ENCODE data around the gene CROCC.
"Not testable (repeated sequence)": the region's sequence is repeated elsewhere in the genome, so short reads cannot be mapped to it uniquely, and the experiment has no call there.

CROCC gene

DNA sequence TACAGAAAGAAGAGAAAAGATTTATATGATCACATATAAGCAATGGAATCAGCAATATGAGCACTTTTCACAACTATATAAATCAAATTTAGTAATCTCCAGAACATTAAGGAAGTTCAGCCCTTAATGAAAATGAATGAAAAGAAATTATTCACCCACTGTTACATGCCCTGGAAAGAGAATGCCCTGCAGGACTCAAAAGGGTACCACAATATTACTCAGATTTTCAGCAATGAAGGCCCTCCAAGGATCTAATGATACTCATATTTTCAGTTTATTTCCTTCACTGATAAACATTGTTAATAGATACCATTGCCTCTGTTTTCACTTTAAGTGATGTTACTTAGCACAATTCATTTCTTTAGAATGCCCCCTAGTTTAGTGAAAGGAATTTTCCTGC is 23.4 kb upstream of the CROCC start:
- not testable (repeated sequence) for H3K4me3 ChIP-seq (ENCODE audit: low read length in 2 of 2); H3K27me3 ChIP-seq (ENCODE audit: control insufficient read depth in 1 of 2, insufficient read depth in 2 of 2, low read length in 2 of 2); H3K36me3 ChIP-seq (ENCODE audit: control insufficient read depth in 2 of 2, insufficient read depth in 2 of 2, low read length in 2 of 2); H3K27ac ChIP-seq (ENCODE audit: low read length); H3K4me1 ChIP-seq (ENCODE audit: control insufficient read depth, insufficient read depth, low read length); H3K9me3 ChIP-seq (ENCODE audit: control insufficient read depth in 2 of 2, low read length in 2 of 2); H3K9ac ChIP-seq (ENCODE audit: low read length in 2 of 2)

DNA sequence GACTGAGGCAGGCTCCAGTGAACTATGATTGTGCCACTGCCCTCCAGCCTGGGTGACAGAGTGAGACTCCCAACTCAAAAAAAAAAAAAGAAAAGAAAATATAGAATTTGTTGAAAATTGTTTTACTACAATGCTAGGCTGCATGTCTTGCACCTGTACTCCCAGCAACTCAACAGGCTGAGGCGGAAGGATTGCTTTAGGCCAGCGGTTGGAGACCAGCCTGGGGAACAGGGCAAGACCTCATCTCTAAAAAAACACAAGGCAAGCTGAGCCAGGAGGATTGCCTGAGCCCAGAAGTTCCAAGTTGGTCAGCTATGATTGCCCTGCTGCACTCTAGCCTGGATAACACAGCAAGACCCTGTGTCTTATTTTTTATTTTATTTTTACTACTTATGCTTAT is 22.7 kb upstream of the CROCC start:
- H3K27ac ChIP-seq (ENCODE audit: low read length); H3K9ac ChIP-seq (ENCODE audit: low read length in 2 of 2); H3K27me3 ChIP-seq (ENCODE audit: control insufficient read depth in 1 of 2, insufficient read depth in 2 of 2, low read length in 2 of 2); H3K4me1 ChIP-seq (ENCODE audit: control insufficient read depth, insufficient read depth, low read length); H3K4me3 ChIP-seq (ENCODE audit: low read length in 2 of 2); H3K36me3 ChIP-seq (ENCODE audit: control insufficient read depth in 2 of 2, insufficient read depth in 2 of 2, low read length in 2 of 2); H3K9me3 ChIP-seq (ENCODE audit: control insufficient read depth in 2 of 2, low read length in 2 of 2): not testable (repeated sequence)

DNA sequence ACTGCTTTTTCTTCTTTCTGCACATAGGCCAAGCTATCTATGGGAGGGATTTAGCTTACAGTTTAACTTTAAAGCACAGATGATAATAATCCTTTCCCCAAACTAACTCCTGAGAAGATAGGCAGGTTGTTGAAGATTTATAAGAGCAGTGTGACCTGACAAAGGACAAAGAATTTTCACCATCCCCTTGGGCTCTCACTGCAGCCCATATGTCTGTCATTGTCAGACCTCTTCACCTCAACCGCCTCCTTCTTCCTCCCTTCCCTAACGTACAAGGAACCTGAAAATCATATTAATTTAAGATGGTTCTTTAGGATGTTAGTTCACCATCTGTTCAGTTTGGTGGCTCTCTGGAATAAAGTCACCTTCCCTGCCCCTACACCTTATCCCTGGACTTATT is 21.0 kb upstream of the CROCC start:
- Histone ChIP-seq H3K4me1 (ENCODE audit: control insufficient read depth, insufficient read depth, low read length) (peaks cover 11% of the 10 kb centered on the region), H3K9me3 (ENCODE audit: control insufficient read depth in 2 of 2, low read length in 2 of 2) (no peaks in the 10 kb centered on the region), H3K4me3 (ENCODE audit: low read length in 2 of 2) (no peak overlapping the region), H3K36me3 (ENCODE audit: control insufficient read depth in 2 of 2, insufficient read depth in 2 of 2, low read length in 2 of 2) (no peaks in the 10 kb centered on the region), H3K27ac (ENCODE audit: low read length) (no peak overlapping the region), H3K27me3 (ENCODE audit: control insufficient read depth in 1 of 2, insufficient read depth in 2 of 2, low read length in 2 of 2) (no peaks in the 10 kb centered on the region), H3K9ac (ENCODE audit: low read length in 2 of 2) (no peak overlapping the region)

DNA sequence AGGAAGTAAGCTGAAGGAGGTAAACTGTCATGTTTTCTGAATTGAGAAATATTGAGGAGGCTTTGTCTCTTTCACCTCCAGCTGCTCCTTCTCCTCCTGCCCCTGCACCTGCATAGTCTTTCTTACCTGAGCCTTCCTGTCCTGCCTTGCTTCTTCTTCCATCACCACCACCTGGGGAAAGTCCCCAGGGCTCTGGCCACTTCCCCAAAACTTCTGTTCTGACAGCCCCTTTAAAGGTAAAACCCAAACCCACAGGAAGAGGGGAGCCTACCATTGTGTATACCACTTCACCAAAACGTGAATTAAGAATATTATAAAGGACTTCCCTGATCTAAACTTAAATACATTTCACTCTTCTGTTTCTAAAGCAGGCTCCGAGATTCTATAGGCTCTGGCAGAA is 20.4 kb upstream of the CROCC start:
- H3K9me3 ChIP-seq (ENCODE audit: control insufficient read depth in 2 of 2, low read length in 2 of 2); H3K4me3 ChIP-seq (ENCODE audit: low read length in 2 of 2); H3K36me3 ChIP-seq (ENCODE audit: control insufficient read depth in 2 of 2, insufficient read depth in 2 of 2, low read length in 2 of 2); H3K27ac ChIP-seq (ENCODE audit: low read length); H3K27me3 ChIP-seq (ENCODE audit: control insufficient read depth in 1 of 2, insufficient read depth in 2 of 2, low read length in 2 of 2); H3K9ac ChIP-seq (ENCODE audit: low read length in 2 of 2): not testable (repeated sequence)
- H3K4me1 ChIP-seq (ENCODE audit: control insufficient read depth, insufficient read depth, low read length), result peaks cover 12% of the 10 kb centered on the region

DNA sequence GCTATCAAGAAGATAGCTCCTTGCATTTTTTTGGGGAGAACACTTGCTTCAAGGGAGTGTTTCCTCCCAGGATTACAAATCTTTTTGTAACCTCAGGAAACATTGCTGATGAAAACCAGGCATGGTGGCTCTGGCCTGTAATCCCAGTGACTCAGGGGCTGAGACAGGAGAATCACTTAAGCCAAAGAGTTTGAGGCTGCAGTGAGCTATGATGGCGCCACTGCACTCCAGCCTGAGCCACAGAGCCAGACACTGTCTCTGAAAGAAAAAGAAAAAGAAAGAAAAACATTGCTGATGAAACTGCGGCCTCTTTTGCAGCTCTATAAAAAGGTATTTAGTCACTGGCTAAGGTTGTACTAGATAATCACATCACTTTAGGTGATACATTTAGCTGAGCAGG is 18.7 kb upstream of the CROCC start:
- H3K27me3 ChIP-seq (ENCODE audit: control insufficient read depth in 1 of 2, insufficient read depth in 2 of 2, low read length in 2 of 2), result no peaks in the 10 kb centered on the region
- peaks cover 11% of the 10 kb centered on the region for H3K4me1 ChIP-seq (ENCODE audit: control insufficient read depth, insufficient read depth, low read length)
- H3K9me3 ChIP-seq (ENCODE audit: control insufficient read depth in 2 of 2, low read length in 2 of 2), result no peaks in the 10 kb centered on the region
- H3K36me3 ChIP-seq (ENCODE audit: control insufficient read depth in 2 of 2, insufficient read depth in 2 of 2, low read length in 2 of 2), result no peaks in the 10 kb centered on the region
- peak overlapping the region; percentile 100 for H3K27ac ChIP-seq (ENCODE audit: low read length)
- no peak overlapping the region for H3K4me3 ChIP-seq (ENCODE audit: low read length in 2 of 2)
- H3K9ac ChIP-seq (ENCODE audit: low read length in 2 of 2), result no peak overlapping the region

DNA sequence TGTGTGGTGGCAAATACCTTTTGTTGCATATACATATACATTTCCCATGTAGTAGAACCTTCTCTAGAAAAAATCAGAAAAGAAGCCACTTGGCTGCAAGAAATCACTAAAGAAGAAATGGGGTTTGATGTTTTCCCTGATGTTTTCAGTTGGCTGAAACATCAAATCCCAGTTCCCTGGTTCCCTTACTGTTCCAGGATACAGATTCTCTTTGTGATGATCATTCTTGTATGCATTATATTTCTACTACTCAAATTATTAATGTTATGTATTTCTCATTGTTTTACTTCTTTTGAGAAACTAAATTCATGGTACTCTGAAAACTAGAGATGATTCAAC is 18.3 kb upstream of the CROCC start:
- no peaks in the 10 kb centered on the region for H3K36me3 ChIP-seq (ENCODE audit: control insufficient read depth in 2 of 2, insufficient read depth in 2 of 2, low read length in 2 of 2)
- no peaks in the 10 kb centered on the region for H3K27me3 ChIP-seq (ENCODE audit: control insufficient read depth in 1 of 2, insufficient read depth in 2 of 2, low read length in 2 of 2)
- peak overlapping the region; percentile 100 for H3K27ac ChIP-seq (ENCODE audit: low read length)
- H3K4me1 ChIP-seq (ENCODE audit: control insufficient read depth, insufficient read depth, low read length), result peaks cover 11% of the 10 kb centered on the region
- no peaks in the 10 kb centered on the region for H3K9me3 ChIP-seq (ENCODE audit: control insufficient read depth in 2 of 2, low read length in 2 of 2)
- peak overlapping the region; percentile 85 to 89 for H3K4me3 ChIP-seq (ENCODE audit: low read length in 2 of 2)
- peak overlapping the region; percentile 97 to 100 for H3K9ac ChIP-seq (ENCODE audit: low read length in 2 of 2)

DNA sequence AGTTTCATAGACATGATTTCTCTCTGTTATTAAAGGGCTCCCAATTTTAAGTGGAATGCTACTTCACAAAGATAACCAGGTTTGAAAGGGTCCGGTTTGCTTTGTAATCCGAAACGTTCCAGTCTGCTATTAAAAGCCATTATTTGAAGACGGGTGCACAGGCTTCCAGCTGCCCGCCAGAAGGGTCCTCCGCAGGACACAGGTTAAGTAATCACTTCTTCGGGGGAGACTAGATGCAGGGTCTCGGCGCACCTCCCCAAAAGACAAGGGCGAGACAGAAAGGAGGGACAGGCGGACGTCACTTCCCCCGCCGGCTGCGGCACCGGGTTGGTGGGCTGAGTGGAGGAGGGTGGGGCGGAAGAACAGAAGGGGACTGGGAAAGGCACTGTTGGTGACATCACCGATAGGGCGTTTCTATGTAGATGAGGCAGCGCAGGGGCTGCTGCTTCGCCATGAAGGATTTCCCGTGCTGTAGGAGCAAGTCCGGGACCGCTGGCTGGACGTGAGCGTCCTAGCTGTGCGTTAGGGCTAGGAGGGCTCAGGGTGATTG is 17.1 kb upstream of the CROCC start:
- H3K4me1 ChIP-seq (ENCODE audit: control insufficient read depth, insufficient read depth, low read length), result peaks cover 11% of the 10 kb centered on the region
- H3K9ac ChIP-seq (ENCODE audit: low read length in 2 of 2), result peak overlapping the region; percentile 97 to 100
- H3K27ac ChIP-seq (ENCODE audit: low read length), result peak overlapping the region; percentile 100
- no peaks in the 10 kb centered on the region for H3K36me3 ChIP-seq (ENCODE audit: control insufficient read depth in 2 of 2, insufficient read depth in 2 of 2, low read length in 2 of 2)
- H3K4me3 ChIP-seq (ENCODE audit: low read length in 2 of 2), result peak overlapping the region; percentile 85 to 89
- no peaks in the 10 kb centered on the region for H3K27me3 ChIP-seq (ENCODE audit: control insufficient read depth in 1 of 2, insufficient read depth in 2 of 2, low read length in 2 of 2)
- no peaks in the 10 kb centered on the region for H3K9me3 ChIP-seq (ENCODE audit: control insufficient read depth in 2 of 2, low read length in 2 of 2)

DNA sequence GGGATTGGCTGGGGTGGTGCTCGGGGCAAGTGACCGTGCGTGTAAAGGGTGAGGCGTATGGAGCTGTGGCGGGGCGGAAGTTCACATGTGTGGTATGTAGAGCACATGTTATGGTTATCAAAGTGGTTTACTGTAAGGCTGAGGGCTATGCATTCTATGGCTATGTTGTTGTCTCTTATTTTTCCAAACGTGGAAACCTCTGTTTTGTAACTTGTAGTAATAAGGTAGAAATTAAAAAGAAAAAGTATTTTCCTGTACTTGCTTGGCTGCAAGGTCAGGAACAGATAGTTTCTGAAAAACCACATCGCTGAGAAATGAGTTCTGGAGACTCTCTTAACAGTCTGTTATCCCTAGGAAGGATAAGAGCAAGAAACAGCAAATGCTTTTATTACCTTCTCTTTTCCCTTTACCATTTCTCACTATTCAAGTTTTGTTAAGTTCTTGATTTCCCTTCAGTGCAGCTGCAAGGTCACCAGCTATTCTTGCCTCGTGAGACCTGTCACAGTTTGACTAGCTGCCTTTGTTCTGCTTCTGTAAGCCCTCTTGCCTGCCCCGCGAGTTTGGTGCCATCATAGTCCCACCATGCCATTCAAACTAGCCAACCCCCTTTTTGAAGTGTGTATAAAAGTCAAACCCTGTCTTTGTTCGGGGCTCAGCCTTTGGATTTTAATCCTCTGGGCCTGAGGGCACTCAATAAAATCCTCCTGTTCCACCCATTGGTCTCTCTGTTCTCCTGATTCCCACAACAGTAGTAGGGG is 16.4 kb upstream of the CROCC start:
- peak overlapping the region; percentile 85 to 89 for H3K4me3 ChIP-seq (ENCODE audit: low read length in 2 of 2)
- H3K9me3 ChIP-seq (ENCODE audit: control insufficient read depth in 2 of 2, low read length in 2 of 2), result no peaks in the 10 kb centered on the region
- H3K27me3 ChIP-seq (ENCODE audit: control insufficient read depth in 1 of 2, insufficient read depth in 2 of 2, low read length in 2 of 2), result no peaks in the 10 kb centered on the region
- no peaks in the 10 kb centered on the region for H3K36me3 ChIP-seq (ENCODE audit: control insufficient read depth in 2 of 2, insufficient read depth in 2 of 2, low read length in 2 of 2)
- peak overlapping the region; percentile 100 for H3K27ac ChIP-seq (ENCODE audit: low read length)
- H3K9ac ChIP-seq (ENCODE audit: low read length in 2 of 2), result peak overlapping the region; percentile 97 to 100
- peaks cover 11% of the 10 kb centered on the region for H3K4me1 ChIP-seq (ENCODE audit: control insufficient read depth, insufficient read depth, low read length)

DNA sequence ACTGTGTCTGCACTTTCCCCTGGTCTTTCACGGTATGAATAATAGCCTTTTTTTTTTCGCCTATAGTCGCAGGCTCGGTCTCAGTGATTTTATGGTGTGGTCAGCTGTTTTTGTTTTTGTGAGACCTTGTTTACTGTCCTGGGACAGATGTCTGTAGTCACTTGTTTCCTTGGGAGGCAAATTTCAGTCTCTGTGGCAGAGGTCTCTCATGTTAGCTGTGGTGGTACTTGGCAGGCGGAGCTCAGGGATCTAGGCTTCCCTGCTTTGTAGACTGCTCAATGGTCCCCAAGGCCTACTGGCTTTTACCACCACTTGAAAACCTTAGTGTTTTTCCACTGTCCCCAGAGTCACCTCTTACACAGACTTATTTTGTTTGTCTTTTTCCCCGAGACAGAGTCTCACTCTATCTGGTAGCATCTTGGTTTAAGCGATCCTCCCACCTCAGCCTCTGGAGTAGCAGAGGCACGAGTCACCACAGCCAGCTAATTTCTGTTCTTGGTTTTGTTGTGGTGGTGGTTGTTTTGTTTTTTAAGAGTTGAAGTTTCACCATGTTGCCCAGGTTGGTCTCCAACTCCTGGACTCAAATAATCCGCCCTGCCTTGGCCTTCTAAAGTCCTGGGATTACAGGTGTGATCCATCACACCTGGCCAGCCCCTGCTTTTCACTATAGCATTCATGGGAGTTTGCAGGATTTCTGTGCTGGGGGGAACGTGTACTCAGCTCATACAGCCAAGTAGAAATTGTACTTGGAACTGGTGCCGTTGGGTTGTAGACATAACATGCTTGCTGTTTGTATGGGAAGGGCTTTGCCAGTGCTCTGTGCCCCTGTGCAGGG is 15.6 kb upstream of the CROCC start:
- Histone ChIP-seq H3K27me3 (ENCODE audit: control insufficient read depth in 1 of 2, insufficient read depth in 2 of 2, low read length in 2 of 2) (no peaks in the 10 kb centered on the region), H3K9ac (ENCODE audit: low read length in 2 of 2) (no peak overlapping the region)

DNA sequence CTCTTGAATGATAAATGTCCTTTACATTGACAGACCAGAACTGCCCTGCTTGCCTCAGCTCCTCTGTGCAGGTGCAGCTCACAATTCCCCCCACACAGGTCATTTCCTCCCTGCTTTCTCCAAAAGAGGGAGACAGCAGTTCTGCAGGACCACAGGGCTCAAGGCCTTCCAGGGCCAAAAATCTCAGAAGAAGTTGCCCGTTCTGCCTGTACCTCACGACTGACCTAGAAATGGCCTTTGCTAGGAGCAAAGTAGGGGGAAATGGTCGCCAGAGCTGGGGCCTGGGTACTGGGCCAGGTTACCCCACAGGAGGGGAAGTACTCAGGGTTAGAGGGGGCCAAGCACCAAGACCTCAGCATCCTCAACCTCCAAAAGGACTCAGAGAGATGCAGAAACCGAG is 14.9 kb upstream of the CROCC start:
- H3K4me3 ChIP-seq (ENCODE audit: low read length in 2 of 2), result no peak overlapping the region
- peak overlapping the region; percentile 100 for H3K27ac ChIP-seq (ENCODE audit: low read length)
- H3K36me3 ChIP-seq (ENCODE audit: control insufficient read depth in 2 of 2, insufficient read depth in 2 of 2, low read length in 2 of 2), result no peaks in the 10 kb centered on the region
- no peak overlapping the region for H3K9ac ChIP-seq (ENCODE audit: low read length in 2 of 2)
- H3K4me1 ChIP-seq (ENCODE audit: control insufficient read depth, insufficient read depth, low read length), result peaks cover 11% of the 10 kb centered on the region
- H3K9me3 ChIP-seq (ENCODE audit: control insufficient read depth in 2 of 2, low read length in 2 of 2), result no peaks in the 10 kb centered on the region
- H3K27me3 ChIP-seq (ENCODE audit: control insufficient read depth in 1 of 2, insufficient read depth in 2 of 2, low read length in 2 of 2), result no peaks in the 10 kb centered on the region

More for the DNA sequence above, 15.6 kb upstream of the CROCC start:
- no peaks in the 10 kb centered on the region for H3K9me3 ChIP-seq (ENCODE audit: control insufficient read depth in 2 of 2, low read length in 2 of 2)
- peaks cover 11% of the 10 kb centered on the region for H3K4me1 ChIP-seq (ENCODE audit: control insufficient read depth, insufficient read depth, low read length)
- H3K36me3 ChIP-seq (ENCODE audit: control insufficient read depth in 2 of 2, insufficient read depth in 2 of 2, low read length in 2 of 2), result no peaks in the 10 kb centered on the region
- peak overlapping the region in 1 of 2 donors; percentile 15 for H3K4me3 ChIP-seq (ENCODE audit: low read length in 2 of 2)
- peak overlapping the region; percentile 100 for H3K27ac ChIP-seq (ENCODE audit: low read length)
